ENCODE measurements around the gene CYP26B1.

CYP26B1 gene

DNA sequence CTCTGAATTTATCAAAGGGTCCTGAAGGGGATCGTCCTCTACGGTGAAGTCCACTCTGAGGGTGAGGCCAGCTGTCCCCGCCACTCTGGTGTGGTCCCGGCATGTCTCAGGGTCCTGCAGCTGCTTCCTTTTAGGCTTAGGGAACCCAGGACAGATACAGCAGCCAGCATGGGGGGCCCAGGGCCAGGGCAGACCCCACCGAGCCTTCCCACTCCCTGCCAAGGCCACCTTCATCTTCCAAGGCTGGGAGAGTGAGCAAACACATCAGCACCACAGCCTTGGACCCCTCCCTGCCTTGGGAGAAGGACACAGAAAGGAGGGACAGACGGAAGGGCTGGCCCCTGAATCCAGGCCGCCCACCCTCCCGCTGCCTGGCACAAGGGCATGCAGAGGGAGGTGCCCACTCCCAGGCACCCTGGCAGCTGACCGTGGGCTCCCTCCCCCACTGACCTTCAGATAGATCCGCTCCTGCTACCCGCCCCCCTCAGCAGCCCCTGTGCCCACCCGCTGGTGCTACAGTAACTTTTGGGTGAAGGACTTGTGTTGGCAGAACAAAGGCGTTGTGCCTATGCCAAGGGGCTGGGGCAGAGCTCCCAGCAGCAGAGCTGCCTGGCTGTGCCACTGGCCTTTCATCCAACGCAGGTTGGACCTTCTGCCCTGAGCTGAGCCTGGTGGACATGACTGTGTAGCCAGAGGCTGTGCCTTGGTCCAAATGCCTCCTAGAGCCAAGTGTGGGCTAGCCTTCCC, 7.6 kb downstream of the CYP26B1 start:
- TF ChIP-seq SNAI2 (CRISPR knock-in tag; IDR thresholded peaks at IDR 0.05) (no peak), BACH2 (CRISPR knock-in tag; IDR thresholded peaks at IDR 0.05; ENCODE audit: borderline replicate concordance) (no peak)

DNA sequence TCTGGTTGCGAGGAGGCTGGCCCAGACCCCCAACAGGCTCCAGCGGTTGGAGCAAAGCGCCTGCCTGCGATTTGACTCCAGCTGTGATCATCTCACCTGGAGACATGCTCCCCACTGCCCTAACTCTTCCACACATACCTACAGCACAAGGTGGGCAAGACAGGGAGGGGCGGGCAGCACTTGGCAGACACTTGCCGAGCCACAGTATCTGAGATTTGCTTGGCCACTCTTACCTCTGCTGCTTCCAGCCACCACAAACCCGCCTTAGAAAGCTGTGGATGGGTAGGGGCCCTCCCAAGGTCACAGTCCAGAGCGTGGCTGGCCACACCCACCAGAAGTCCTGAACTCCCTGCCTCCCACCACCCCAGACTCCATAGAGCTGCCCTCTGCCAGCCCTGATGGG, 8.2 kb downstream of the CYP26B1 start:
- TF ChIP-seq OSR1 (CRISPR knock-in tag; IDR thresholded peaks at IDR 0.05): no peak
- no peak for TF ChIP-seq ARNTL (CRISPR knock-in tag; IDR thresholded peaks at IDR 0.05; ENCODE audit: borderline replicate concordance, low read depth)
- TF ChIP-seq BACH2 (CRISPR knock-in tag; IDR thresholded peaks at IDR 0.05; ENCODE audit: borderline replicate concordance): no peak
- TF ChIP-seq ZFP30 (CRISPR knock-in tag; IDR thresholded peaks at IDR 0.05): no peak
- TF ChIP-seq, protein P1, sequence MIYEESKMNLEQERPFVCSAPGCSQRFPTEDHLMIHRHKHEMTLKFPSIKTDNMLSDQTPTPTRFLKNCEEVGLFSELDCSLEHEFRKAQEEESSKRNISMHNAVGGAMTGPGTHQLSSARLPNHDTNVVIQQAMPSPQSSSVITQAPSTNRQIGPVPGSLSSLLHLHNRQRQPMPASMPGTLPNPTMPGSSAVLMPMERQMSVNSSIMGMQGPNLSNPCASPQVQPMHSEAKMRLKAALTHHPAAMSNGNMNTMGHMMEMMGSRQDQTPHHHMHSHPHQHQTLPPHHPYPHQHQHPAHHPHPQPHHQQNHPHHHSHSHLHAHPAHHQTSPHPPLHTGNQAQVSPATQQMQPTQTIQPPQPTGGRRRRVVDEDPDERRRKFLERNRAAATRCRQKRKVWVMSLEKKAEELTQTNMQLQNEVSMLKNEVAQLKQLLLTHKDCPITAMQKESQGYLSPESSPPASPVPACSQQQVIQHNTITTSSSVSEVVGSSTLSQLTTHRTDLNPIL (CRISPR knock-in tag; IDR thresholded peaks at IDR 0.05; ENCODE audit: low read depth): no peak
- TF ChIP-seq CSDC2 (CRISPR knock-in tag; IDR thresholded peaks at IDR 0.05): no peak
- TF ChIP-seq, protein P2, sequence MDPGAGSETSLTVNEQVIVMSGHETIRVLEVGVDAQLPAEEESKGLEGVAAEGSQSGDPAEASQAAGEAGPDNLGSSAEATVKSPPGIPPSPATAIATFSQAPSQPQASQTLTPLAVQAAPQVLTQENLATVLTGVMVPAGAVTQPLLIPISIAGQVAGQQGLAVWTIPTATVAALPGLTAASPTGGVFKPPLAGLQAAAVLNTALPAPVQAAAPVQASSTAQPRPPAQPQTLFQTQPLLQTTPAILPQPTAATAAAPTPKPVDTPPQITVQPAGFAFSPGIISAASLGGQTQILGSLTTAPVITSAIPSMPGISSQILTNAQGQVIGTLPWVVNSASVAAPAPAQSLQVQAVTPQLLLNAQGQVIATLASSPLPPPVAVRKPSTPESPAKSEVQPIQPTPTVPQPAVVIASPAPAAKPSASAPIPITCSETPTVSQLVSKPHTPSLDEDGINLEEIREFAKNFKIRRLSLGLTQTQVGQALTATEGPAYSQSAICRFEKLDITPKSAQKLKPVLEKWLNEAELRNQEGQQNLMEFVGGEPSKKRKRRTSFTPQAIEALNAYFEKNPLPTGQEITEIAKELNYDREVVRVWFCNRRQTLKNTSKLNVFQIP (CRISPR knock-in tag; IDR thresholded peaks at IDR 0.05; ENCODE audit: borderline replicate concordance, low read depth): no peak
- TF ChIP-seq, protein P3, sequence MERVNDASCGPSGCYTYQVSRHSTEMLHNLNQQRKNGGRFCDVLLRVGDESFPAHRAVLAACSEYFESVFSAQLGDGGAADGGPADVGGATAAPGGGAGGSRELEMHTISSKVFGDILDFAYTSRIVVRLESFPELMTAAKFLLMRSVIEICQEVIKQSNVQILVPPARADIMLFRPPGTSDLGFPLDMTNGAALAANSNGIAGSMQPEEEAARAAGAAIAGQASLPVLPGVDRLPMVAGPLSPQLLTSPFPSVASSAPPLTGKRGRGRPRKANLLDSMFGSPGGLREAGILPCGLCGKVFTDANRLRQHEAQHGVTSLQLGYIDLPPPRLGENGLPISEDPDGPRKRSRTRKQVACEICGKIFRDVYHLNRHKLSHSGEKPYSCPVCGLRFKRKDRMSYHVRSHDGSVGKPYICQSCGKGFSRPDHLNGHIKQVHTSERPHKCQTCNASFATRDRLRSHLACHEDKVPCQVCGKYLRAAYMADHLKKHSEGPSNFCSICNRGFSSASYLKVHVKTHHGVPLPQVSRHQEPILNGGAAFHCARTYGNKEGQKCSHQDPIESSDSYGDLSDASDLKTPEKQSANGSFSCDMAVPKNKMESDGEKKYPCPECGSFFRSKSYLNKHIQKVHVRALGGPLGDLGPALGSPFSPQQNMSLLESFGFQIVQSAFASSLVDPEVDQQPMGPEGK (CRISPR knock-in tag; IDR thresholded peaks at IDR 0.05; ENCODE audit: borderline replicate concordance): no peak
- no peak for TF ChIP-seq ZNF70 (CRISPR knock-in tag; IDR thresholded peaks at IDR 0.05)
- TF ChIP-seq ESRRG (CRISPR knock-in tag; IDR thresholded peaks at IDR 0.05): no peak
- TF ChIP-seq PPARA (CRISPR knock-in tag; IDR thresholded peaks at IDR 0.05; ENCODE audit: borderline replicate concordance): no peak
- no peak for TF ChIP-seq RARB (CRISPR knock-in tag; IDR thresholded peaks at IDR 0.05)
- TF ChIP-seq ZNF8 (CRISPR knock-in tag; IDR thresholded peaks at IDR 0.05): no peak
- ATAC-seq: no peak

More for the DNA sequence above, 7.6 kb downstream of the CYP26B1 start:
- ATAC-seq: no peak

DNA sequence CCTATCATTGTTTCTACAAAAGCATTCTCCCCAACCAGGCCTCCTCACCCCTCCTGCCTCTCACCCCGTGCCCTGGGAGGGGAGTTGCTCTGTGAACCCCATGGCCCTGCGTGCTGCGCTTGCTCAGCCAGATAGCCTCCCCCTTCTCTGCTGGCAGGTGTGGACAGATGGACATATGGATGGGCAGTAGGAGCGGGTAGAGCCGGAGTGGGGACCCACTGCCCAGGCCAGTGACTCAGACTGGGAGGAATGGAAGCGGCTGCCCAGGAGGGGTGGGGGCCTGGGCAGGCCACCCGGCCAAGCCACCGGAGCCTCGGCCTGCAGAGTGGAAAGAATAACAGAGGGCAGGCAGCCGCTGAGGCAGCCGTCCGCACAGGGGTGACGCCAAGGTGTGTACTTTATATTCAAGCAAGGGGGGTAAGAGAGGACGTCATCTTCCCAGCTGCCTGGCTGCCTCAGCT, 8.7 kb downstream of the CYP26B1 start:
- no peak for ATAC-seq

More for the DNA sequence above, 8.7 kb downstream of the CYP26B1 start:
- TF ChIP-seq GLIS3 (CRISPR knock-in tag; IDR thresholded peaks at IDR 0.05) (no peak), ZFP3 (CRISPR knock-in tag; IDR thresholded peaks at IDR 0.05) (no peak), BACH2 (CRISPR knock-in tag; IDR thresholded peaks at IDR 0.05; ENCODE audit: borderline replicate concordance) (no peak), ESRRG (CRISPR knock-in tag; IDR thresholded peaks at IDR 0.05) (no peak), TOX (CRISPR knock-in tag; IDR thresholded peaks at IDR 0.05; ENCODE audit: borderline replicate concordance) (no peak), SNAI2 (CRISPR knock-in tag; IDR thresholded peaks at IDR 0.05) (no peak), ARNTL (CRISPR knock-in tag; IDR thresholded peaks at IDR 0.05; ENCODE audit: borderline replicate concordance, low read depth) (no peak), ZNF70 (CRISPR knock-in tag; IDR thresholded peaks at IDR 0.05) (no peak)
- TF ChIP-seq, protein P4, sequence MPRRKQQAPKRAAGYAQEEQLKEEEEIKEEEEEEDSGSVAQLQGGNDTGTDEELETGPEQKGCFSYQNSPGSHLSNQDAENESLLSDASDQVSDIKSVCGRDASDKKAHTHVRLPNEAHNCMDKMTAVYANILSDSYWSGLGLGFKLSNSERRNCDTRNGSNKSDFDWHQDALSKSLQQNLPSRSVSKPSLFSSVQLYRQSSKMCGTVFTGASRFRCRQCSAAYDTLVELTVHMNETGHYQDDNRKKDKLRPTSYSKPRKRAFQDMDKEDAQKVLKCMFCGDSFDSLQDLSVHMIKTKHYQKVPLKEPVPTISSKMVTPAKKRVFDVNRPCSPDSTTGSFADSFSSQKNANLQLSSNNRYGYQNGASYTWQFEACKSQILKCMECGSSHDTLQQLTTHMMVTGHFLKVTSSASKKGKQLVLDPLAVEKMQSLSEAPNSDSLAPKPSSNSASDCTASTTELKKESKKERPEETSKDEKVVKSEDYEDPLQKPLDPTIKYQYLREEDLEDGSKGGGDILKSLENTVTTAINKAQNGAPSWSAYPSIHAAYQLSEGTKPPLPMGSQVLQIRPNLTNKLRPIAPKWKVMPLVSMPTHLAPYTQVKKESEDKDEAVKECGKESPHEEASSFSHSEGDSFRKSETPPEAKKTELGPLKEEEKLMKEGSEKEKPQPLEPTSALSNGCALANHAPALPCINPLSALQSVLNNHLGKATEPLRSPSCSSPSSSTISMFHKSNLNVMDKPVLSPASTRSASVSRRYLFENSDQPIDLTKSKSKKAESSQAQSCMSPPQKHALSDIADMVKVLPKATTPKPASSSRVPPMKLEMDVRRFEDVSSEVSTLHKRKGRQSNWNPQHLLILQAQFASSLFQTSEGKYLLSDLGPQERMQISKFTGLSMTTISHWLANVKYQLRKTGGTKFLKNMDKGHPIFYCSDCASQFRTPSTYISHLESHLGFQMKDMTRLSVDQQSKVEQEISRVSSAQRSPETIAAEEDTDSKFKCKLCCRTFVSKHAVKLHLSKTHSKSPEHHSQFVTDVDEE (CRISPR knock-in tag; IDR thresholded peaks at IDR 0.05): no peak
- TF ChIP-seq, protein P3 (CRISPR knock-in tag; IDR thresholded peaks at IDR 0.05; ENCODE audit: borderline replicate concordance): no peak
- TF ChIP-seq, protein P5, sequence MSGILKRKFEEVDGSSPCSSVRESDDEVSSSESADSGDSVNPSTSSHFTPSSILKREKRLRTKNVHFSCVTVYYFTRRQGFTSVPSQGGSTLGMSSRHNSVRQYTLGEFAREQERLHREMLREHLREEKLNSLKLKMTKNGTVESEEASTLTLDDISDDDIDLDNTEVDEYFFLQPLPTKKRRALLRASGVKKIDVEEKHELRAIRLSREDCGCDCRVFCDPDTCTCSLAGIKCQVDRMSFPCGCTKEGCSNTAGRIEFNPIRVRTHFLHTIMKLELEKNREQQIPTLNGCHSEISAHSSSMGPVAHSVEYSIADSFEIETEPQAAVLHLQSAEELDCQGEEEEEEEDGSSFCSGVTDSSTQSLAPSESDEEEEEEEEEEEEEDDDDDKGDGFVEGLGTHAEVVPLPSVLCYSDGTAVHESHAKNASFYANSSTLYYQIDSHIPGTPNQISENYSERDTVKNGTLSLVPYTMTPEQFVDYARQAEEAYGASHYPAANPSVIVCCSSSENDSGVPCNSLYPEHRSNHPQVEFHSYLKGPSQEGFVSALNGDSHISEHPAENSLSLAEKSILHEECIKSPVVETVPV (CRISPR knock-in tag; IDR thresholded peaks at IDR 0.05): no peak
